Breast epithelium (tissue), 3 donors: ENCODE data around the gene EXOC3L2.
A peak's percentile ranks its signal among the peaks of the same experiment; 100 is the strongest.

Experiments used
- CTCF ChIP-seq, 3 donors: fragments of 450-650 bp; IDR thresholded peaks; one replicate each; pipeline ENCODE4 v1.5.1; 2016 to 2017; ENCODE audit warnings: antibody characterized with exemption in 3 of 3, mild to moderate bottlenecking in 3 of 3, moderate library complexity in 3 of 3
- POLR2A ChIP-seq: fragments of 450-650 bp; IDR thresholded peaks from one replicate; pipeline ENCODE4 v1.6.1; 2016; ENCODE audit warnings: antibody characterized with exemption, mild to moderate bottlenecking, moderate library complexity

GRCh38 chr19:45177817-45178261, 67.4 kb downstream of the EXOC3L2 start, which contains the start of gene TRAPPC6A:
- TF ChIP-seq CTCF (IDR thresholded peaks at IDR 0.05): no peak
- peak; percentile 51 for TF ChIP-seq POLR2A
